Measurements from ENCODE around the gene AXDND1.
"Not testable (repeated sequence)": the region's sequence is repeated elsewhere in the genome, so short reads cannot be mapped to it uniquely, and the experiment has no call there.

The AXDND1 gene

GRCh38 chr1:179459606-179460206 lies 93.9 kb downstream of the AXDND1 start:
- DNase-seq (ENCODE audit: low spot score) = not testable (repeated sequence)

- not testable (repeated sequence) for DNase-seq (ENCODE audit: low spot score)
These were observed 99.9 kb downstream of the AXDND1 start for GRCh38 chr1:179465661-179466060.

GRCh38 chr1:179474713-179475112 lies 108.9 kb downstream of the AXDND1 start:
- no peak for DNase-seq (ENCODE audit: low spot score)

- no peak for DNase-seq (ENCODE audit: low spot score)
These were observed 110.7 kb downstream of the AXDND1 start for GRCh38 chr1:179476484-179476883.

- no peak for DNase-seq (ENCODE audit: low spot score)
These were observed 112.6 kb downstream of the AXDND1 start for GRCh38 chr1:179478370-179478769.

- DNase-seq (ENCODE audit: low spot score) = no peak
These were observed 124.8 kb downstream of the AXDND1 start for GRCh38 chr1:179490611-179491010.

- DNase-seq (ENCODE audit: low spot score) = no peak
These were observed 127.6 kb downstream of the AXDND1 start for GRCh38 chr1:179493323-179493722.

- no peak for DNase-seq (ENCODE audit: low spot score)
These were observed 140.4 kb downstream of the AXDND1 start for GRCh38 chr1:179506199-179506598.

GRCh38 chr1:179509384-179509783 lies 143.6 kb downstream of the AXDND1 start:
- DNase-seq (ENCODE audit: low spot score) = no peak

GRCh38 chr1:179510038-179510437 lies 144.3 kb downstream of the AXDND1 start:
- DNase-seq (ENCODE audit: low spot score) = no peak

- DNase-seq (ENCODE audit: low spot score) = no peak
These were observed 151.4 kb downstream of the AXDND1 start for GRCh38 chr1:179516976-179517705.

- DNase-seq (ENCODE audit: low spot score) = not testable (repeated sequence)
These were observed 152.8 kb downstream of the AXDND1 start for GRCh38 chr1:179518544-179518943.

GRCh38 chr1:179529482-179530195 lies 163.9 kb downstream of the AXDND1 start:
- DNase-seq (ENCODE audit: low spot score) = no peak

- DNase-seq (ENCODE audit: low spot score) = no peak
These were observed 164.6 kb downstream of the AXDND1 start for GRCh38 chr1:179530352-179530751.

- DNase-seq (ENCODE audit: low spot score) = no peak
These were observed 176.0 kb downstream of the AXDND1 start for GRCh38 chr1:179541774-179542173.

GRCh38 chr1:179545321-179545720 lies 179.6 kb downstream of the AXDND1 start:
- DNase-seq (ENCODE audit: low spot score) = no peak

GRCh38 chr1:179547021-179547535 lies 181.3 kb downstream of the AXDND1 start:
- no peak for DNase-seq (ENCODE audit: low spot score)

GRCh38 chr1:179548666-179549367 lies 183.0 kb downstream of the AXDND1 start:
- DNase-seq (ENCODE audit: low spot score) = no peak

- no peak for DNase-seq (ENCODE audit: low spot score)
These were observed 183.6 kb downstream of the AXDND1 start for GRCh38 chr1:179549368-179549700.

GRCh38 chr1:179550746-179551682 lies 185.2 kb downstream of the AXDND1 start:
- no peak for DNase-seq (ENCODE audit: low spot score)

- DNase-seq (ENCODE audit: low spot score) = no peak
These were observed 188.7 kb downstream of the AXDND1 start for GRCh38 chr1:179554427-179554826.

Data from SK-N-DZ (cell line).